ENCODE measurements around the gene TFIP11.

The TFIP11 gene

GRCh38 chr22:26502688-26503561 is 9.3 kb downstream of the TFIP11 start:
- DNase-seq, result peak in 1 of 2 donors; percentile 90

- no peak for DNase-seq
Measured at GRCh38 chr22:26501996-26502395, 10.3 kb downstream of the TFIP11 start.

GRCh38 chr22:26499188-26499703 is 13.0 kb downstream of the TFIP11 start:
- no peak for DNase-seq

- no peak for DNase-seq
Measured at GRCh38 chr22:26496456-26496855, 15.8 kb downstream of the TFIP11 start.

GRCh38 chr22:26494506-26494905 is 17.8 kb downstream of the TFIP11 start:
- no peak for DNase-seq

- DNase-seq, result no peak
Measured at GRCh38 chr22:26492220-26492619, 20.1 kb downstream of the TFIP11 start.

GRCh38 chr22:26489447-26490036 is 22.7 kb downstream of the TFIP11 start:
- no peak for DNase-seq

- DNase-seq, result no peak
Measured at GRCh38 chr22:26487996-26488395, 24.3 kb downstream of the TFIP11 start.

- no peak for DNase-seq
Measured at GRCh38 chr22:26486394-26486793, 25.9 kb downstream of the TFIP11 start.

- DNase-seq, result no peak
Measured at GRCh38 chr22:26485806-26486390, 26.4 kb downstream of the TFIP11 start.

- DNase-seq, result no peak
Measured at GRCh38 chr22:26485013-26485412, 27.3 kb downstream of the TFIP11 start.

- no peak for DNase-seq
Measured at GRCh38 chr22:26484360-26484706, 27.9 kb downstream of the TFIP11 start.

GRCh38 chr22:26483439-26484359 is 28.6 kb downstream of the TFIP11 start, which contains the start of the genes HPS4 and SRRD:
Gene HPS4 (minus strand): TSS chr22:26483783. CDS start chr22:26481762, 2,021 bp downstream.
Gene SRRD (plus strand): TSS chr22:26483877. CDS start chr22:26483891, 14 bp downstream.
- DNase-seq, result peak; percentile 75 to 84

- DNase-seq, result no peak
Measured at GRCh38 chr22:26483043-26483438, 29.2 kb downstream of the TFIP11 start.

- no peak for DNase-seq
Measured at GRCh38 chr22:26482161-26482560, 30.1 kb downstream of the TFIP11 start.

- DNase-seq, result no peak
Measured at GRCh38 chr22:26481694-26482093, 30.6 kb downstream of the TFIP11 start.

- DNase-seq, result no peak
Measured at GRCh38 chr22:26481112-26481693, 31.1 kb downstream of the TFIP11 start.

GRCh38 chr22:26480611-26480932 is 31.7 kb downstream of the TFIP11 start:
- no peak for DNase-seq

- peak in 1 of 2 donors; percentile 43 for DNase-seq
Measured at GRCh38 chr22:26479792-26480610, 32.3 kb downstream of the TFIP11 start.

- peak in 1 of 2 donors; percentile 12 for DNase-seq
Measured at GRCh38 chr22:26479043-26479791, 33.1 kb downstream of the TFIP11 start.

- no peak for DNase-seq
Measured at GRCh38 chr22:26477341-26477731, 34.9 kb downstream of the TFIP11 start.

Measured in bone marrow (tissue), 2 donors.